ENCODE results near the gene CLEC4E. TPM values are rescaled to one million over a fixed set of nuclear protein-coding genes. Genes with fewer than 3 reads are reported as not detected.

CLEC4E gene
- total RNA-seq, 2 donors from 2014 or later: 4.5 to 5.6 TPM

DNA sequence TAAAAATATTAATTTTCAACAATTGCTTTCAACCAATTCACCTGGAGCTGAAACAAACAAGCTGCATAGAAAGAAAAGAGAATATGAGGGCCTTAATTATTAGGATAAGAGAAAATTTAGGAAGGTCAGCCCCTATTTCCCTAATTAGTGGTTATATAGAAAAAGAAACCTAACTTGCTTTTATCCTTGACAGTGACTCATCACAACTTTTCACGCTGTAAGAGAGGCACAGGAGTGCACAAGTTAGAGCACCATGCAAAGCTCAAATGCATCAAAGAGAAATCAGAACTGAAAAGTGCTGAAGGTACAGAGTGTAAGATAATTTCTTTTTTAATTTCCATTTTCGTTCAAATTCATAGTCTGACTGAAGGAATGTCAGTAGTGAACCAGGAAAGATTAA, 22.7 kb downstream of the CLEC4E start:
- no peaks in the 10 kb centered on the region for H3K9me3 ChIP-seq
- no peak overlapping the region for H3K27ac ChIP-seq
- H3K27me3 ChIP-seq (replicated peaks; ENCODE audit: insufficient read depth): no peaks in the 10 kb centered on the region
- no peak for DNase-seq (ENCODE audit: low spot score)
- no peak overlapping the region for H3K4me3 ChIP-seq
- TF ChIP-seq, protein P1, sequence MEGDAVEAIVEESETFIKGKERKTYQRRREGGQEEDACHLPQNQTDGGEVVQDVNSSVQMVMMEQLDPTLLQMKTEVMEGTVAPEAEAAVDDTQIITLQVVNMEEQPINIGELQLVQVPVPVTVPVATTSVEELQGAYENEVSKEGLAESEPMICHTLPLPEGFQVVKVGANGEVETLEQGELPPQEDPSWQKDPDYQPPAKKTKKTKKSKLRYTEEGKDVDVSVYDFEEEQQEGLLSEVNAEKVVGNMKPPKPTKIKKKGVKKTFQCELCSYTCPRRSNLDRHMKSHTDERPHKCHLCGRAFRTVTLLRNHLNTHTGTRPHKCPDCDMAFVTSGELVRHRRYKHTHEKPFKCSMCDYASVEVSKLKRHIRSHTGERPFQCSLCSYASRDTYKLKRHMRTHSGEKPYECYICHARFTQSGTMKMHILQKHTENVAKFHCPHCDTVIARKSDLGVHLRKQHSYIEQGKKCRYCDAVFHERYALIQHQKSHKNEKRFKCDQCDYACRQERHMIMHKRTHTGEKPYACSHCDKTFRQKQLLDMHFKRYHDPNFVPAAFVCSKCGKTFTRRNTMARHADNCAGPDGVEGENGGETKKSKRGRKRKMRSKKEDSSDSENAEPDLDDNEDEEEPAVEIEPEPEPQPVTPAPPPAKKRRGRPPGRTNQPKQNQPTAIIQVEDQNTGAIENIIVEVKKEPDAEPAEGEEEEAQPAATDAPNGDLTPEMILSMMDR (IDR thresholded peaks at IDR 0.05): no peak
- no peak for ATAC-seq (ENCODE audit: insufficient number of reproducible peaks, low FRiP score, low read depth)
- H3K4me1 ChIP-seq (ENCODE audit: control insufficient read depth in 1 of 2, low read depth in 2 of 2): no peaks in the 10 kb centered on the region
- H3K36me3 ChIP-seq: no peaks in the 10 kb centered on the region

DNA sequence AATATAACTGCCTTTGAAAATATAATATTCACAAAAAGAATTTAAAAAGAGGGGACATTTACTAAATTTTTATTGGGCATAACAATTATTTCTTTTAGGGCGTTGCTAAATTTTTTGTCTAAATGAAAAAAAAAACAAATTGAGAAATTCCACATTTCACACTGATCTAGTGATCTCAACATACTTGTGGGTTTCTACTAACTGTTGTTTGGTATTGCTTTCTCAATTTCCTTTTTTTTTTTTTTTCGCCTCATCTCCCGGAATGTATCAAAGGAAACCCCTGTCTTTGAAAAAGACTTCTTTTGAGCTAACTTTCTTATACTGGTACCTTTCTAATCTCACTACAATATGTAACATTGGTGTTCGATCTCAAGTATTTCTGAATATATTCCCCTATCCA, 27.4 kb downstream of the CLEC4E start, which contains the start of gene CLEC4D:
Gene CLEC4D (plus strand): TSS at position 248 of the 400 bp plus-strand sequence. CDS start 230 bp downstream, outside the sequence.
- TF ChIP-seq, protein P1 (IDR thresholded peaks at IDR 0.05): no peak
- Histone ChIP-seq H3K27ac (no peak within 1 kb of the TSS), H3K4me3 (no peak within 1 kb of the TSS), H3K4me1 (ENCODE audit: control insufficient read depth in 1 of 2, low read depth in 2 of 2) (no peaks in the 10 kb centered on the region), H3K9me3 (no peaks in the 10 kb centered on the region), H3K27me3 (replicated peaks; ENCODE audit: insufficient read depth) (no peaks in the 10 kb centered on the region), H3K36me3 (no peaks in the 10 kb centered on the region)
- no peak for DNase-seq (ENCODE audit: low spot score)
- no peak for ATAC-seq (ENCODE audit: insufficient number of reproducible peaks, low FRiP score, low read depth)

DNA sequence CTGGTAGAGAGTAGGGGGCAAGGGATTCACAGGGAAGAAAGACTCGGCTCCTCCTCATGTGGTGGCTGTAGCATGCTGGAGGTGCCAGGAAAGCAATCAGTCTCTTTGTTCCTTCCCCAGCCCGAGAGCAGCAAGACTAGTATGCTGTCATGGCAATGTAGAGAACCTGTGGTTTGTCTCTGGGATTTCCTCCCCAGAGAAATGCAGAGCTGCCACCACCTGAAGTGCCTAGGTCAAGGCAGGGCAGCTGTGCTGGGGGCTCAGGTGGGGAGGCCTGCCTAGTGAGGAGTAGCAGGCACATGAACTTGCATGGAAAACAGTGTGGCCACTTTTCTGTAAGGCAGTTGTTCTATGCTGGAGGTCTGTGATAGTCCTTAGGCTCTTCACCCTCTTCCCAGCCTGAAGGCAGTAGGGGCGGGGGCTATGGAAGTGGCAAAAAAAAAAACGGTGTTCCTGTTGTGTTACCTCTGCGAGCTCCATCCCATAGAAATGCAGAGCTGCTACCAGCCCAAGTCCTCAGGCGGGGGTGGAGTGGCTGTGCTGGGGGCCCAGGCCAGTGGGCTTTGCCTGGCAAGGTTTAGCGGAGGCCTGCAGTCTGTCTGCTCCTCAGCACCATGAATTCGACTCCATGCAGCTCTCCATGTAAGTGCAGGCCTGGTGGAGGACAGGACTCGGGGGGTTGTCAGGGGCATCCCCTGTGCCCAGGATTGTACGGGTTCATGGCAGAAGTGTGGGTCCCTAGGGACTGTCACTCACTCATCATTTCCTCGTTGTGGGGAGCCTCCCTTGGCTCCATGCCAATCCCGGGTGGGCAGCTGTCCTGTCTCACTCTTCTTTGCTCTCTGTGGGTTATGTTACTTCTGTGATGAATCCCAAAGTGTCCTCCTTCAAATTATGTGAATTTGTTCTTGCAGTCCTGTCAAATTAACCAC, 31.5 kb downstream of the CLEC4E start:
- no peaks in the 10 kb centered on the region for H3K36me3 ChIP-seq
- no peaks in the 10 kb centered on the region for H3K27me3 ChIP-seq (replicated peaks; ENCODE audit: insufficient read depth)
- TF ChIP-seq, protein P1 (IDR thresholded peaks at IDR 0.05): no peak
- no peak overlapping the region for H3K4me3 ChIP-seq
- no peak for ATAC-seq (ENCODE audit: insufficient number of reproducible peaks, low FRiP score, low read depth)
- no peaks in the 10 kb centered on the region for H3K4me1 ChIP-seq (ENCODE audit: control insufficient read depth in 1 of 2, low read depth in 2 of 2)
- no peak overlapping the region for H3K27ac ChIP-seq
- DNase-seq (ENCODE audit: low spot score): no peak
- no peaks in the 10 kb centered on the region for H3K9me3 ChIP-seq

DNA sequence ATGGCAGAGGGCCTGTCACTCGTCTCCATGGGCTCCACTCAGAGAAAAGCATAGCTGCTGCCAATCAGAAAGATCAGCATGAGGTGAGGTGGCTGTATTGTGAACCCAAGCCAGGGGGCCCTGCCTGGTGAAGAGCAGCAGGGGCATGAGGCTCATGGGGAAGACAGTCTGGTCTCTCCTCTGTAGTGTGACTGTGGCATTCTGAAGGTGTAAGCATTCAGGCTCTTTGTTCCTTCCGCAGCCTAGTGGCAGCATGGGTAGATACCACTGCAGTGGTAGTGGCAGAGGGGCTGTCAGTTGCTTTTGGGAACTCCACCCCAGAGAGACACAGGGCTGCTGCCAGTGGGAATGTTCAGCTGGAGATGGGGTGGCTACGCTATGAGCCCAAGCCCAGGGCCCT, 32.5 kb downstream of the CLEC4E start:
- no peaks in the 10 kb centered on the region for H3K27me3 ChIP-seq (replicated peaks; ENCODE audit: insufficient read depth)
- no peaks in the 10 kb centered on the region for H3K36me3 ChIP-seq
- no peaks in the 10 kb centered on the region for H3K9me3 ChIP-seq
- no peaks in the 10 kb centered on the region for H3K4me1 ChIP-seq (ENCODE audit: control insufficient read depth in 1 of 2, low read depth in 2 of 2)
- ATAC-seq (ENCODE audit: insufficient number of reproducible peaks, low FRiP score, low read depth): no peak
- no peak for DNase-seq (ENCODE audit: low spot score)
- TF ChIP-seq, protein P1 (IDR thresholded peaks at IDR 0.05): no peak
- H3K4me3 ChIP-seq: no peak overlapping the region
- H3K27ac ChIP-seq: no peak overlapping the region

DNA sequence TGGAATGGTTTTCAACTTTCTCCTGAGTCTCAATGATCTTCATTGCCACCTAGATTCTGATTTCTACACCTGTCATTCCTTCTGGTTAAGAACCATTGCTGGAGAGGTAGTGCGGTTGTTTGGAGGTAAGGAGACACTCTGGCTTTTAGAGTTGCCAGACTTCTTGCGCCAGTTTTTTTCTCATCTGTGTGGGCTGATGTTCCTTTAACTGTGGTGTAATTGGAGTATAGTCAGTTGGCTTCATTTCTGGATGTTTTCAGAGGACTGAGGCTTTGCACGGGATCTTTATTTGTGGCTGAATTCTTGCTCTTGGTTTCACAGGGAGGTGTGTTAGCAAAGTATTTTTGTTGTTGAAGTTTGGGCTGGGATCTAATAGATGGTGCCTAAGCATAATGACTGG, 33.1 kb downstream of the CLEC4E start:
- no peak overlapping the region for H3K4me3 ChIP-seq
- no peaks in the 10 kb centered on the region for H3K36me3 ChIP-seq
- no peaks in the 10 kb centered on the region for H3K9me3 ChIP-seq
- DNase-seq (ENCODE audit: low spot score): no peak
- TF ChIP-seq, protein P1 (IDR thresholded peaks at IDR 0.05): no peak
- no peaks in the 10 kb centered on the region for H3K4me1 ChIP-seq (ENCODE audit: control insufficient read depth in 1 of 2, low read depth in 2 of 2)
- no peak overlapping the region for H3K27ac ChIP-seq
- ATAC-seq (ENCODE audit: insufficient number of reproducible peaks, low FRiP score, low read depth): no peak
- H3K27me3 ChIP-seq (replicated peaks; ENCODE audit: insufficient read depth): no peaks in the 10 kb centered on the region
